Fibroblast of skin of abdomen (primary cell): ENCODE data around the gene FCHSD2.
A peak's percentile ranks its signal among the peaks of the same experiment; 100 is the strongest.
"Not testable (repeated sequence)": the region's sequence is repeated elsewhere in the genome, so short reads cannot be mapped to it uniquely, and the experiment has no call there.

Source experiments
- DNase-seq: peaks from one replicate; pipeline ENCODE4 v3.0.0-alpha.2; 2013

The FCHSD2 gene

DNA sequence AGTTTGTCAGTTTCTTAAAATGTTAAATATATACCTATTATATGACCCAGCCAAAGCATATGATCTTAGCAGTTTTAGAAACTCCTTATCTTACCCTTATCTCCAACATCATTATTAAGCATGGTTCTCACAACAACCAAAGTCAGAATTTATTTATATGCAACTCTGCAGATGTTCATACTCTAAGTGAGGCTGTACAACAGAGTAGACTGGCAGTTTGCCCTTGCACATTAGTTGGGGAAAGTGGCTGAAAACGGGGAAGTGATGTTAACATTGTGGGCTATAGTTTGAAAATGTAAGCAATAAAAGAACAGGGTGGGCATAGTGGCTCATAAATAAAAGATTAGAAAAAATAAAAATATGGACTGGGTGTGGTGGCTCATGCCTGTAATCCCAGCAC lies 278.2 kb downstream of the FCHSD2 start:
- DNase-seq, result no peak

DNA sequence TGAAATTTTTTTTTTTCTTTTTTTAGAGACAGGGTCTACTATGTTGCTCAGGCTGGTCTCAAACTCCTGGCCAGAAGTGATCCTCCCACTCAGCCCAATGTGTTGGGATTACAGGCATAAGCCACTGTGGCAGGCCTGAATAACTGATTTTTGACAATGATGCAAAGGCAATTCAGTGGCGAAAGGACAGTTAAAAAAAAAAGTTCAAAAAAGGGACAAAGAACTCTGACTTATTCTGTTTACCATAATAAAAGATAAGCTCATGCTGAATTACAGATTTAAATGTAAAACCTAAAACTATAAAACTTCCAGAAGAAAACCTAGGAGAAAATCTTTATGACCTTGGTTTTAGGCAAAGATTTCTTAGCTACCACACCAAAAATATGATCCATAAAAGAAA lies 279.0 kb downstream of the FCHSD2 start:
- no peak for DNase-seq

DNA sequence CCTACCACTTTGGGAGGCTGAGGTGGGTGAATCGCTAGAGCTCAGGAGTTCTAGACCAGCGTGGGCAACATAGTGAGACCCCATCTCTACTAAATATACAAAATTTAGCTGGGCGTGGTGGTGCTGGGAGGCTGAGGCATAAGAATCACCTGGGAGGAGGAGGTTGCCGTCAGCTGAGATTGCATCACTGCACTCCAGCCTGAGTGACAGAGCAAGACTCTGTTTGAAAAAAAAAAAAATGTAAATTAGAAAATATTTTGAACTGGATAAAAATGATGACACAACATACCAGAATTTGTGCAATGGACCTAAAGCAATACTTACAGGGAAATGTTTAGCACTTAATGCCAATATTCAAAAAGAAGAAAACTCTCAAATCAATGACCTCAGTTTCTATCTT lies 281.5 kb downstream of the FCHSD2 start:
- DNase-seq, result no peak

DNA sequence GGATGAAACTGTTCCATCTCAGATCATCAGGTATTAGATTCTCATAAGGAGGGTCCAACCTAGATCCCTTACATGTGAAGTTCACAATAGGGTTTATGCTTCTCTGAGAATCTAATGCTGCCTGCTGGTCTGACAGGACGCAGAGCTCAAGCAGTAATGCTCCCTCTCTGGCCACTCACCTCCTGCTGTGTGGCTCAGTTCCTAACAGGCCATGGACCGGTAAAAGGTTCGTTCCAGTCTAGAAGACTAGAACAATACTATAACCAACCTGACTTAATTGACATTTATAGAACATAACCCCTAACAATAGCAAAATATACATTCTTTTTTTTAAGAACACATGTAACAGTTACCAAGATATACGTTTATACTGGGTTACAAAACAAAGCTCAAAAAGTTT lies 282.1 kb downstream of the FCHSD2 start:
- DNase-seq, result no peak

DNA sequence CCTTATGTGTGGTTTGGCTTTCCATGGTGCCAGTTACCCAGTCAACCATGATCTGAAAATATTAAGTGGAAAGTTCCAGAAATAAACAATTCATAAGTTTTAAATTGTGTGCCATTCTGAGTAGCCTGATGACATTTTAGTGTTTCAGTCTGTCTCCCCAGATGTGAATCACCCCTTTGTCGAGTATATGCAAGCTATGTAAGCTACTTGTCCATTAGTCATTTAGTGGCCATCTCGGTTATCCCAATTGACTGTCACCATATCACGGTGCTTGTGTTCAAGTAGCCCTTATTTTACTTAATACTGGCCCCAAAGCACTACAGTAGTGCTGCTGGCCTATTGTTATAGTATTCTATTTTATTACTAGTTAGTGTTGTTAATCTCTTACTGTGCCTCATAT lies 283.0 kb downstream of the FCHSD2 start:
- no peak for DNase-seq

DNA sequence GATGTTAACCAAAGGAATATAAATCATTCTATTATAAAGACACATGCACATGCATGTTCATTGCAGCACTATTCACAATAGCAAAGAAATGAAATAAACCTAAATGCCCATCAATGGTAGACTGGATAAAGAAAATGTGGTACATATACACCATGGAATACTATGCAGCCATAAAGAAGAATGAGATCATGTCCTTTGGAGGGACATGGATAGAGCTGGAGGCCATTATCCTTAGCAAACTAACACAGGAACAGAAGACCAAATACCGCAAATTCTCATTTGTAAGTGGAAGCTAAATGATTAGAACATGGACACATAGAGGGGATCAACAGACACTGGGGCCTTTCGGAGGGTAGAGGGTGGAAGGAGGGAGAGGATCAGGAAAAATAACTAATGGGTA lies 283.9 kb downstream of the FCHSD2 start:
- not testable (repeated sequence) for DNase-seq

DNA sequence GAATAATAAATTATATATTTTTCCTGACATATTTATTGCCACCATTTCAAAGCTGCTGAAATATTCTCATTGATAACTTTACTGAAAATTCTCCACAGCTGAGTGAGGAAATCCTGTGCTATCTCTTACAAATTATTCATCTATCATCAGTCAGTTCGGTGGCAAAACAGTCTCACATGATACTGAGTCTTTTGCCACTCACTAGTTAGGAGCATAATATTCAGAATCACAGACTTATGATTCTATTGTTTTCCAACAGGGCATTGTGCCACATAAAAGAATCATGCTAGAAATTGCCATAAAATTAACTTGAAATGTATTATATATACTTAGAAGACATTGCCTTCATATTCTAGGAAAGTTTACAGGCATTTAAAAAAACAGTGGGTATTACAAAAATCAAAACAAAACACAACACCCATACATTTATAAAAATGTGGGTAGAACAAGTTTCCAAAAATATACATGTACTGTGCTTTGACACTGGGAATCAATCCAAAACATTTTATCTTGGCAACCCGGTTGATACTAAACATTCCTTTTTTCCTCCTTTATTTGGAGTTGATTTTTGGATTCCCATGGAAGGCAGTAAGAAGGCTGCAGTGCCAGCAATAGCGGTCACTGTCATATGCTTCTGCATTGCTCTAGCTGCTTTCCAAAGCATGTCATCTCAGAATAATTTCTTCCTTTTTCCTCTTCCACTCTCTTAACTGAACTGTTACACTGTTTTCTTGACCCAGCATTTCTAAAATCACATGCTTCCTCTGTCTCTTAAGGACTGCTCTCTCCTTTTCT lies 285.4 kb downstream of the FCHSD2 start:
- DNase-seq, result no peak

DNA sequence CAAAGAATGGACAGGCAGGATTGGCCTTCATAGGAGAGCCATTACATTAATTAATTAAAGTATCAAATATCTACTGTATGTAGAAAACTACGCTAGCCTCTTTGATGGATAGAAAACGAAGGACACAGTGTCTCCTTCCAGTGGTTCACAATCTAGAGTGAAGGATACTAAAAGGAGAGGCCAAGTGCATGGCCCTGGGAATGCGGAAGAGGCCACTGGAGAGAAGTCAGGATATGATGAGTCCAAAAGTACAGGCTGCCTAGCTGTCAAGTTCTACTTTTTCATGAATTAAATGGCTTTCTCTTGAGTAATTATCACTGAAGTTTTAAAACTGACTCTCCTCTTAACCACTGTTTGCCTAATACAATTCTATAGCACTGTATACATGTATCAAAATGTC lies 286.1 kb downstream of the FCHSD2 start:
- no peak for DNase-seq

DNA sequence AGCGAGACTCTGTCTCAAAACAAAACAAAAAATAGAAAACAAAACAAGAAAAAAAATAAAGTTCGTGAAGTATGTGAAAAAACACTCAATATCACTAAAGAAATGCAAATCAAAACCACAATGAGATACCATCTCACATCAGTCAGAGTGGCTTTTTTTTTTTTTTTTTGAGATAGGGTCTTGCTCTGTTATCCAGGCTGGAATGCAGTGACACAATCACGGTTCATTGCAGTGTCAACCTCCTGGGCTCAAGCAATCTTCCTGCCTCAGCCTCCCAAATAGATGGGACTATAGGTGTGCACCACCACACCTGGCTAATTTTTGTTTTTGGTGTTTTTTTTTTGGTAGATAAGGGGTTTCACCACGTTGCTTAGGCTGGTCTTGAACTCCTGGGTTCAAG lies 290.4 kb downstream of the FCHSD2 start:
- no peak for DNase-seq

DNA sequence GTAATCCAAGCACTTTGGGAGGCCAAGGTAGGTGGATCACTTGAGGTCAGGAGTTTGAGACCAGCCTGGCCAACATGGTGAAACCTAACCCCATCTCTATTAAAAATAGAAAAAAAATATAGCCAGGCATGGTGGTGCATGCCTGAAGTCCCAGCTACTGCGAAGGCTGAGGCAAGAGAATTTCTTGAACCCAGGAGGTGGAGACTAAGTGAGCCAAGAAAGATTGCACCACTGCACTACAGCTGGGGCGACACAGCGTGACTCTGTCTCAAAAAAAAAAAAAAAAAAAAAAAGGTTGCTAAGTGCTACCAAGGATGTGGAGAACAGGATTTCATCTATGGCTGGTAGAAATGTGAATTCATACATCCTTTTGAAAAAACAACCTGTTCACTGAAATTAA lies 291.3 kb downstream of the FCHSD2 start:
- no peak for DNase-seq

DNA sequence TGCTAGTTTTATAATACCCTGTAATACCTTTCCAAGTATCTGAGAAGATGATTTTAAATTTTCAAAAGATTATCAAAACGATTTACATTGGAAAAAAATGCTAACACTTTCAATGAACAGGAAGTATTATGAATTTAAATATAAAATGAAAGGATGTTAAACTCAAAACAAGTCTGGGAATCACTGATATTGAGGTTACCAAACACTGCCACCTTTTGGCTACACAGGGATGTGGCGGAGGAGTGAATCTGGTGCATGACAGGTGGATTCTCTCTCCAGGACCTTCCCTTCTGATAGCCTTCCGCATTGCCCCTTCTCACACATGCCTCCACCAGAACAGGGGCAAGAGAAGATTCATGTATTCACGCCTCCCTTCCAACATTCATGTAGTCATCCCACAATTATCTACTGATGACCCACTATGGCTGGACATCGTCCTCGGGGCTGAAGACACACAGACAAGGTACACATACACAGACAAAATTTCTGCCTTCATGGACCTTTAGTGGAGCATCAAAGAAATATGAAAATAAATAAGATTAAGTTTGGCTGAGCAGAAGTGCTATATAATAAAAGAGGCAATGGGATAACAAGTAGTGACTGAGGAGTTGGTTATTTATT lies 293.2 kb downstream of the FCHSD2 start:
- peak; percentile 38 for DNase-seq

DNA sequence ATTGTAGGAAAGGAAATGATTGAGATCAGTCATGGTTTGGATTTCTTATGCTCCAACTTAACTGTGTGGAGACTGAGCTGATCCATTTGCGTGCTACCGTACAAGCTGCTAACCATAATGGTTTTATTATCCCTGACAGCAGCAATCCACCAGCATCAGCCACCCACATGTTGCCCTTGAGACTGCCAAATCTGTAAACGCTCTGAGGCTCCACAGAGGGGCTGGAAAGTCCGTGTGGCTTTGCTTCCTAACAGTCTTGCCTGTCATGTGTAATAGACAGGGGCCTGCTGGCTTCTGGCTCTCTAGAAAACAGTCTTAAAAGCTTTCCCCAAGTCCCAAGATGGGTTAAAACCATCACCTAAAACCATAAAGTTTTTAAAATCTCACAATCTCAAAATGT lies 297.8 kb downstream of the FCHSD2 start:
- peak; percentile 85 for DNase-seq

DNA sequence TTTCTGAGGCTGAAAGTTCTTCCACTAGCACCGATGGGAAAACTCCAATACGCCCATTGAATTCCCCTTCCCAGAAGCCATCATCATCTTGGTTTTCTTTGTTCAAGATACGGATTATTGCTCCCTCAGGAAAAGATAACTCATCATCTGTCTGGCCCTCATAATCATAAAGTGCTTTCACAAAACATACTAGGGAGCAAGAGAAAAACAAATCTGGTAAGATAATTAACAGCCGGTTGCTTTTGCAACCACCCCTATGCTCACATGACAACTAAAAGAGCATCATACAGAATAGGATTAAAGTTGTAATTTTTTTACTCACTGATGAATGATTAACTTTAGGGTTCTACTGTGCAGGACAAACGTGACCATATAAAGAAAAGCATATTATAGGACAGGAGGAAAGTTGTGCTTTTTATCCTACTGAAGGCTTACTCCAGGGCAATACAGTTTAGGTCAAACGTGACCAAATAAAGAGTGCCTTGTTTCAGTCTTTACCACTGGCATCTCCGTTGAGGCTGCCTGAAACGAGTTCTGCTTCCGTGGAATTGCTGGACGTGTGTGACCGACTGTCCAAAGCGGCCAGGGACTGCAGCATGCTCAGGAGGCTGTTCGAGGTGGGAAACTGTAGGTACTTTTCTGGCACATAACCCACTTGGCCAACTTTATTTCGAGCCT lies 299.3 kb downstream of the FCHSD2 start:
- DNase-seq, result no peak

DNA sequence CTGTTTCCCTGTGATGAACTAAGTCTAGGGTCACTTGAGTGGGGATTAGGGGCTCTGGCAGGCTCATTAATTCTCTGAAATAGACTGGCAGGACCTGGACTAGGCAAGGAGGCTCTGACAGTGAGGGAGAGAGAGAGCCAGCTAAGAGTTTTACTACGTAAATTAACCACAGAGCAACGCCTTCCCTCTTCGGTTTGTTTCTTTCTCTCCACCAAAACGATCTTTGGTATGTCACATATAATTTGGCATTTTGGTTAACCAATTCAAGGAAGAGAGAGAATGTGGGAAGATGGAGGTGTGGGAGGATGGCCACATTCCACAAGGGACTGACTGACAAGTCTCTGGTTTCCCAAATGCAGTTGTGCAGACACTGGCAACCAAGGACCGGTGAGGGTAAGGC lies 300.0 kb downstream of the FCHSD2 start:
- no peak for DNase-seq

DNA sequence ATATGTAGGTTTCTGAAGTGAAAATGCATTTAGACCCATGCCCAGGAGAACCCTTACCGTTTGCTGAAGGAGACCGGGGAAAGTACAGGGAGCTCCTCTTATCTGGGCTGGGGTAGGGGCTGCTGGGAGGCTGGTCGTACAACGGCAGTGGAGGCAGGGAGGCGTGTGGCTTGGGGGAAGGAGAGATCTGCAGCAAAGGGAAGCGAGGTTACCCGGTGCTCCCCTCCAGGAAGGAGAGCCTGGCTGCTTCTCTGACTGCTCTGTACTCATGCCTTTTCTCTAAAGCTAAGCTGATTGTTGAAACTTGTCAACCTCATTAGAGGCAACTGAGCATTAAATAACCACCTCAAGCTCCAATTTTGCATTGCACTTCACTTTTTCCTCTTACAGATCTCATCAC lies 300.7 kb downstream of the FCHSD2 start:
- DNase-seq, result no peak

DNA sequence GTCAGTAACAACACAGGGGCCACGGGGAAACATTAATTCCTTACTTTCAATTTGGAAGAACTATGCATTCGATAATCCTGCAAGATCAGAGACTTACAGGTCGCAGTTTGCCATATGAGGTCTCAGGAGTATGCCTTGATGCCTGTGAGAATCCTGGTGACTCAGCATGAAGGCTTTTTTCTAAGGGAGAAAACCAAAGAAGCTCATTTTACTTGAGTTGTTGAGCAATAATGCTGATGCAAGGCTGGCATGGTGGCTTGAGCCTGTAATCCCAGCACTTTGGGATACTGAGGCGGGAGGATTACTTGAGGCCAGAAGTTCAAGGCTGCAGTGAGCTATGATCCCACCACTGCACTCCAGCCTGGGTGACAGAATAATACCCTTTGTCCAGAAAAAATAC lies 301.3 kb downstream of the FCHSD2 start:
- DNase-seq, result peak; percentile 90

DNA sequence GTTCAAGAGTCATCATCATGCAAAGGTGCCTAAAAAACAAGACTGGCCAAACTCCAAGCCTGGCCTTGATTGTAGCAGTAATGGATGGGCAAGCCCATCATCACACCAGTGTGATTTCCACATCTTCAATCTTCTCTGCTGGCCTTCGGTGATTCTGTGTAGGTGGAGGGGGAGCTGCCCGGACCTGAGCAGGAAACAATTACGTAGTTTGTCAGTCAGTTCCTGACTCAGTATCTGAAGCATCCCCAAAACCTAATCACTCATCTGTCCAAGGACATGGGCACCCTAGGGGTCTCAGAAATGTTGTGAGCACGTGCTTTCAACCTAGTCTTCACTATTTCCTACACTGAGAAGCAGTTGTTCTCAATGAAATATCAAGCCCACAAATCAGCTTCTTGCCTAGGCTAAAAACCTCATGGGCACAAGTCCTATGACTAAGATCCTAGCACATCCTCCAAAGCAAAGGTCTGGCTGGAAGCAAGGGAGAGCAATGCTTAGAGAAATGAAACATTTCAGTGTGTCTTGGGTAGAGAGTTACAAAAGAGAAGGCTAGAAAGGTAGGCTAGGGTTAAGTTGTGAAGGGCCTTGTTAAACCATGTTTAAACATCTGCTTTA lies 303.3 kb downstream of the FCHSD2 start:
- DNase-seq, result no peak

DNA sequence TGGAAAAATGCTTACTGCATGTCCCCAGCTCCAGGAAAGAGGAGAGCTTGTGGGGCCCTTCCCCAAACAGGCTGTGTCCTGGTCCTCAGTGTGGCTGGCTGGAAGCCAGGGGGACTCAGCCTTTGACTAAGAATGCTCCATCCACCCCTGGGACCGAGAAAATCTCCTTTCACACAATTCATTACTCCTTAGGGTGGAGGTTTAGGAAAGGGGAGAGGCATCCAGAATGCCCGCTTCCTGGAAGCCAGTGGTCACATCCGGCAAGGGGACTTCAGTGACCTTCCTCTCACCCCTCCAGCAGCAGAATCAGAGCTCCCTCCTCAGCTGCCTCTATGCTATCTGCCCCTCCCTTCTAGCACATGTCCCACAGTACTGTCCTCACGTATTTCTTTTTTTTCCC lies 306.0 kb downstream of the FCHSD2 start:
- no peak for DNase-seq

DNA sequence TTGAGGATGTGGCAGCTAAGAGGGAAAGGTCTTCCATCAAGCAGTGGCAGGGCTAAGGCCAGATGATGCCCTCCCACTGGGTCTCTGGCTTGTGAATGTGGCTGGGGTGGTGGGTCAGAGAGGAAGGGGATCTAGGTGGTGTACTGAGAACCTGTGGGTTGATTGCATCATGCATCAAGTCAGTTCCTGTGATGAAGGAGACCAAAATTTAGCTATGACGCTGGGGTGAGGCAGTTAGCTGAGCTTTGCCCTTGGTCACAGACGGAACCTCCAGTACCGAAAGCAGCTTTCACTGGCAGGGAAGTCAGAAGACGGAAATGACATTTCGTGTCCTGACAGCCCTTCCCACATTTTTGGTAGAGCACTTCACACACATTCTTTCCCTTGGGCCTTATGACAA lies 307.2 kb downstream of the FCHSD2 start:
- no peak for DNase-seq

DNA sequence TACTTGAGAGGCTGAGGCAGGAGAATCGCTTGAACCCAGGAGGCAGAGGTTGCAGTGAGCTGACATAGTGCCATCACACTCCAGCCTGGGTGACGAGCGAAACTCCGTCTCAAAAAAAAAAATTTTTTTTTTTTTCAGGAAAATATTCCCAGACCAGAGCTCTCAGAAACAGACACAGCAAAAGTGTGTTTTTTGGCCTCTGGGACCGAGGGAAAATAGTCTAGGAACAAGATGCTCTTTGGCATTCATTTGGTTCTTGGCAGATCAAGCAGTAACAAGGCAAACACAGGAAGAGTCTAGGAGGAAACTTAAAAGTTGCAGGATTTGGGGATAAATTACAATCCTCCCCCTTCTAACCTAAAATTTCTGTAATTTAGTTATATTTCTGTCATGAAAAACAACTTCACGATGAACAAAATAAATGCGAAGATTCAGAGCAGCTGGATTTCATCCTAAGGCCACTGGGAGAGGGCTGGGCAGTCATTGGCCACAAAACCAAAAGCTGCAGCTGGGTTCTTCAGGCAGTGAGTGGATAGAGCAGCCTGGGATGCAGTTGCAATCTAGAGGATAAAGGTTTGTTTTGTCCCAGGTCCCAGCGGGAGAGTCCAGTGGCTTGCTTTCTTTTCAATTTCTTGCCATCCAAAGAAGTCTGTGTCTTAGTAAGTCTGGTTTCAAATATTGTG lies 308.2 kb downstream of the FCHSD2 start:
- no peak for DNase-seq

DNA sequence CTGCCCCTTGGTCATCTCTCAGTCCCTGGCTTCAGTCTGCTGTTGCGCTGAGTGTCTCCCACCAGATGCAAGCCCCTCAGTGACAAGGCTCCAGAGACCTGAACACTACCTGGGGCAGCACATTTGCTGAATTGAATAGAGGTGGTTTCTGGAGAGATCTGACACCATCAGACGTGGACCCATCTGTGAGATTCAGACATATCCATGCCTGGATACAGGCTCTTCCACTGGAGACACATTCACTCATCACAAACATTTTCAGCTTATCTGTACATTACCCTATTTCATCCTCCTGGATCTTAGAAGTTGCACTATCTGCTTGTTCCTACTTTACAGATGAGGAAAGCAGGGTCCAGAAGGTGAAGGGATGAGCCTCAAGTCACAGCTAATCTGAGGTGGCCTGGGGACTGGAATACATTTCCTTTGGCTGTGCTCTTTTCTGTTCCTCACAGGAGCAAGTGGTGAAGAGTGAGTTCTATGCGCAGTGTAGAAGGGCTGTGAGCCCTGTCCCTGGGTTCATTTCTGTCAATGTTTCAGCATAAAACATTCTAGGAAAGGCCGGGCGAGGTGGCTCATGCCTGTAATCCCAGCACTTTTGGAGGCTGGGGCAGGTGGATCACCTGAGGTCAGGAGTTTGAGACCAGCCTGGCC lies 308.9 kb downstream of the FCHSD2 start:
- DNase-seq, result no peak

DNA sequence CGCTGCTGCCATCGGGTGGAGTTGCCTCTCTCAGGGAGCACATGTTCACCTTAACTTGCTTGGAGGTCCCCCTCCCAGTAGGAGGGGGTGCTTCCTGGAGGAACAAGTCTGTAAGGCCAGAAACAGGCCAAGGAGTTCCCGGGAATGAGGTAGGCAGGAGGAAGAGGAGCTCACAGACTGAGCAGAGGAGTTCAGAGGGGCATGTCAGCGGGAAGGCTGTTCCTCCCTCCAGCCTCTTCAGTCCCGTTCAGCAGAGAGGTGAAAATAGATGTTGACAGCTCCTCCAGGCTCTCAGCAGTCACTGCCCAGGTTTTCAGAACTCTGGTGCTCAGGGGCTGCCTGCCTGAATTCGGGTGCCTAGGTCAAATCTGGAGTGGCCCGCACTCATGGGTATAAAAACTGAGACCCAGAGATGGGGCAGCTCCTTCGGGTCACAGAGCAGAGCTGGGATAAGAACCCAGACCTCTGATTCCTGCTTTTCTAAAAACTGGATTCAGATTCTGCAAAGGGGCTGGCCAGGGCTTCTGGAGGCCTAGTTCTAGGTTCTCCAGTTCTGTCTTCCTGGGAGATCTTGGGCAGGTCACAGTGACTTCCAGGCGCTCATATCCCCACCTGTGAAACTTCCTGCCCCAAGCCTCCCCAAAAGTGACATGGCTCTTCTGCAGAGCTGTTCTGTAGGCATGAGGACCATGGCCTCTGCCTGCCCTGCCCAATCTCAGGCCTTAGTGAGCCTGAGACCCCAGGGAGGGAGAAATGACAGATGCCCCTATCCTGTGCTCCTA lies 309.6 kb downstream of the FCHSD2 start:
- DNase-seq, result no peak
